ENCODE data around the gene NR6A1. TPM values are rescaled to one million over a fixed set of nuclear protein-coding genes. Genes with fewer than 3 reads are reported as not detected.

Gene NR6A1
- total RNA-seq, 1 donor from 2014 or later, result 0.56 TPM

- no peak for DNase-seq (ENCODE audit: extremely low spot score, unreplicated experiment)
- Mint-ChIP-seq H3K27me3 (ENCODE audit: unreplicated experiment) (no peaks in the 10 kb centered on the region), H3K4me3 (ENCODE audit: unreplicated experiment) (no peak overlapping the region), H3K36me3 (ENCODE audit: unreplicated experiment) (no peaks in the 10 kb centered on the region), H3K4me1 (ENCODE audit: unreplicated experiment) (peaks cover 3% of the 10 kb centered on the region), H3K9me3 (ENCODE audit: unreplicated experiment) (no peaks in the 10 kb centered on the region), H3K27ac (ENCODE audit: unreplicated experiment) (no peak overlapping the region)
- no peak for TF ChIP-seq CTCF (IDR thresholded peaks at IDR 0.05)
Observed at GRCh38 chr9:124632077-124632621, 139.0 kb downstream of the NR6A1 start.

GRCh38 chr9:124631326-124631725, 139.8 kb downstream of the NR6A1 start:
- no peak overlapping the region for H3K4me3 Mint-ChIP-seq (ENCODE audit: unreplicated experiment)
- no peaks in the 10 kb centered on the region for H3K9me3 Mint-ChIP-seq (ENCODE audit: unreplicated experiment)
- no peak for TF ChIP-seq CTCF (IDR thresholded peaks at IDR 0.05)
- H3K27ac Mint-ChIP-seq (ENCODE audit: unreplicated experiment), result no peak overlapping the region
- H3K36me3 Mint-ChIP-seq (ENCODE audit: unreplicated experiment), result no peaks in the 10 kb centered on the region
- H3K4me1 Mint-ChIP-seq (ENCODE audit: unreplicated experiment), result peaks cover 3% of the 10 kb centered on the region
- no peak for DNase-seq (ENCODE audit: extremely low spot score, unreplicated experiment)
- H3K27me3 Mint-ChIP-seq (ENCODE audit: unreplicated experiment), result no peaks in the 10 kb centered on the region

- Mint-ChIP-seq H3K36me3 (ENCODE audit: unreplicated experiment) (no peaks in the 10 kb centered on the region), H3K27me3 (ENCODE audit: unreplicated experiment) (no peaks in the 10 kb centered on the region), H3K9me3 (ENCODE audit: unreplicated experiment) (no peaks in the 10 kb centered on the region), H3K27ac (ENCODE audit: unreplicated experiment) (no peak overlapping the region), H3K4me1 (ENCODE audit: unreplicated experiment) (peaks cover 13% of the 10 kb centered on the region), H3K4me3 (ENCODE audit: unreplicated experiment) (no peak overlapping the region)
- no peak for DNase-seq (ENCODE audit: extremely low spot score, unreplicated experiment)
- no peak for TF ChIP-seq CTCF (IDR thresholded peaks at IDR 0.05)
Observed at GRCh38 chr9:124629600-124629999, 141.5 kb downstream of the NR6A1 start.

- no peaks in the 10 kb centered on the region for H3K36me3 Mint-ChIP-seq (ENCODE audit: unreplicated experiment)
- no peak for DNase-seq (ENCODE audit: extremely low spot score, unreplicated experiment)
- H3K9me3 Mint-ChIP-seq (ENCODE audit: unreplicated experiment), result no peaks in the 10 kb centered on the region
- H3K27me3 Mint-ChIP-seq (ENCODE audit: unreplicated experiment), result no peaks in the 10 kb centered on the region
- no peak overlapping the region for H3K4me3 Mint-ChIP-seq (ENCODE audit: unreplicated experiment)
- H3K4me1 Mint-ChIP-seq (ENCODE audit: unreplicated experiment), result peaks cover 17% of the 10 kb centered on the region
- H3K27ac Mint-ChIP-seq (ENCODE audit: unreplicated experiment), result no peak overlapping the region
- TF ChIP-seq CTCF (IDR thresholded peaks at IDR 0.05), result no peak
Observed at GRCh38 chr9:124628741-124629140, 142.4 kb downstream of the NR6A1 start.

GRCh38 chr9:124626276-124626675, 144.8 kb downstream of the NR6A1 start:
- Mint-ChIP-seq H3K27ac (ENCODE audit: unreplicated experiment) (peak overlapping the region; percentile 41), H3K9me3 (ENCODE audit: unreplicated experiment) (no peaks in the 10 kb centered on the region), H3K4me3 (ENCODE audit: unreplicated experiment) (no peak overlapping the region), H3K36me3 (ENCODE audit: unreplicated experiment) (no peaks in the 10 kb centered on the region), H3K4me1 (ENCODE audit: unreplicated experiment) (peaks cover 27% of the 10 kb centered on the region), H3K27me3 (ENCODE audit: unreplicated experiment) (no peaks in the 10 kb centered on the region)
- TF ChIP-seq CTCF (IDR thresholded peaks at IDR 0.05), result no peak
- DNase-seq (ENCODE audit: extremely low spot score, unreplicated experiment), result no peak
